HEK293T (cell line): ENCODE measurements around the gene ATP10A.
"Not testable (repeated sequence)": the region's sequence is repeated elsewhere in the genome, so short reads cannot be mapped to it uniquely, and the experiment has no call there.

Experiments used
- CTCF ChIA-PET: fragments of 350-600 bp; formaldehyde crosslinking; extraction: SDS; loops from one replicate; lab custom pipeline; 2021; ENCODE audit warnings: antibody characterized with exemption, inconsistent platforms; lab: Yijun Ruan, JAX
- POLR2A ChIA-PET: fragments of 350-600 bp; formaldehyde crosslinking; extraction: SDS; loops from one replicate; lab custom pipeline; 2020; ENCODE audit warnings: antibody characterized with exemption, inconsistent platforms; lab: Yijun Ruan, JAX
- DNase-seq: peaks from one replicate; pipeline ENCODE4 v3.0.0; 2012; ENCODE audit warnings: mixed read lengths; ENCODE audit errors: extremely low spot score
- ARNT ChIP-seq: fragments of 450-650 bp; IDR thresholded peaks from 2 replicates; pipeline ENCODE4 v1.6.1; 2017; ENCODE audit warnings: mild to moderate bottlenecking
- BHLHE40 ChIP-seq: fragments of 450-650 bp; IDR thresholded peaks from 2 replicates; pipeline ENCODE4 v1.6.1; 2016; ENCODE audit warnings: mild to moderate bottlenecking, moderate library complexity, borderline replicate concordance
- CTBP1 ChIP-seq: fragments of 450-650 bp; IDR thresholded peaks from 2 replicates; pipeline ENCODE4 v1.6.1; 2016; ENCODE audit warnings: borderline replicate concordance
- ELF4 ChIP-seq: fragments of 450-650 bp; IDR thresholded peaks from 2 replicates; pipeline ENCODE4 v1.6.1; 2017; ENCODE audit warnings: antibody characterized with exemption
- FOXA1 ChIP-seq: fragments of 450-650 bp; IDR thresholded peaks from 2 replicates; pipeline ENCODE4 v1.6.1; 2016; ENCODE audit warnings: mild to moderate bottlenecking
- FOXK2 ChIP-seq: fragments of 450-650 bp; IDR thresholded peaks from 2 replicates; pipeline ENCODE4 v1.6.1; 2016; ENCODE audit warnings: mild to moderate bottlenecking
- FOXM1 ChIP-seq: fragments of 450-650 bp; IDR thresholded peaks from 2 replicates; pipeline ENCODE4 v1.6.1; 2017; ENCODE audit warnings: mild to moderate bottlenecking, borderline replicate concordance
- HDGF ChIP-seq: fragments of 450-650 bp; IDR thresholded peaks from 2 replicates; pipeline ENCODE4 v1.6.1; 2017; ENCODE audit warnings: antibody characterized with exemption, borderline replicate concordance
- L3MBTL2 ChIP-seq: fragments of 450-650 bp; conservative IDR thresholded peaks from 2 replicates; pipeline ENCODE4 v1.6.1; 2016; ENCODE audit warnings: mild to moderate bottlenecking
- LEF1 ChIP-seq: fragments of 450-650 bp; IDR thresholded peaks from 2 replicates; pipeline ENCODE4 v1.6.1; 2017; ENCODE audit warnings: mild to moderate bottlenecking, borderline replicate concordance
- NFRKB ChIP-seq: fragments of 450-650 bp; IDR thresholded peaks from 2 replicates; pipeline ENCODE4 v1.6.1; 2016; ENCODE audit warnings: mild to moderate bottlenecking, moderate library complexity
- SP1 ChIP-seq: fragments of 450-650 bp; IDR thresholded peaks from 2 replicates; pipeline ENCODE4 v1.6.1; 2017
- SUZ12 ChIP-seq: fragments of 450-650 bp; IDR thresholded peaks from 2 replicates; pipeline ENCODE4 v1.6.1; 2016; ENCODE audit warnings: mild to moderate bottlenecking
- TARDBP ChIP-seq: fragments of 450-650 bp; IDR thresholded peaks from 2 replicates; pipeline ENCODE4 v1.6.1; 2016
- ZNF384 ChIP-seq: fragments of 450-650 bp; IDR thresholded peaks from 2 replicates; pipeline ENCODE4 v1.6.1; 2016
- TF ChIP-seq, protein P1 (sequence below): fragments of 450-650 bp; IDR thresholded peaks from 2 replicates; pipeline ENCODE4 v1.6.1; 2016

Gene ATP10A

DNA sequence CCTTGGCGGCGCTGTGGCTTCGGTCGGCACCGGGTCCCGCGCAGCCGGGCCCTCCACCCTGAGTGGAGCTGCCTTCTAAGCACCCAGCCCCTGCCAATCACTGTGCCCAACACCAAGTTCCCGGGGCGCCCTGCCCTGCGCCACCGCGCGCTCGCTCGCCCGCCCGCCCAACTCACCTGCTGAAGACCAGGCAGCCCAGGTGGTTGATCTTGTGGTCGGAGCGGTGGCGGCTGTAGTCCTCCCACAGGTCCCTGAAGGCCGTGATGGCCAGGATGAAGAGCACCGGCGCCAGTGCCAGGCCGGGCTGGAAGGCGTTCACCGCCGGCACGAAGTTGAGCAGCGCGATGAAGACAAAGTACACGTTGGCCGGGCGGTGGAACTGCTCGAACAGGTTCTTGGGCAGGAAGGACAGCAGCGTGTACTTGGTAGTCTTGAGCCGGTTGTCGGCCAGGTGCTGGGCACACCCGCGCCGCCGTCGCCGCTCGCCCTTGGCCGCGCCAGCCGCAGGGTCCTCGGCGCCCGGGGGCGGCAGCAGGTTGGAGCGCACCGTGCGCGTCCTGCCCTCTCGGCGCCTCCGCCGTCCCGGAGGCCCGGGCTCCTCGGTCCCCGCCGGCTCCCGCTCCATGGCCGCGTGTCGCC is 536 bp downstream of the ATP10A start:
- TF ChIP-seq CTBP1: no peak
- TF ChIP-seq NFRKB: no peak
- TF ChIP-seq BHLHE40: no peak
- no peak for TF ChIP-seq L3MBTL2
- TF ChIP-seq HDGF: no peak
- TF ChIP-seq LEF1: no peak
- TF ChIP-seq FOXK2: no peak
- no peak for TF ChIP-seq ARNT
- no peak for TF ChIP-seq FOXA1
- no peak for TF ChIP-seq FOXM1
- TF ChIP-seq, protein P1, sequence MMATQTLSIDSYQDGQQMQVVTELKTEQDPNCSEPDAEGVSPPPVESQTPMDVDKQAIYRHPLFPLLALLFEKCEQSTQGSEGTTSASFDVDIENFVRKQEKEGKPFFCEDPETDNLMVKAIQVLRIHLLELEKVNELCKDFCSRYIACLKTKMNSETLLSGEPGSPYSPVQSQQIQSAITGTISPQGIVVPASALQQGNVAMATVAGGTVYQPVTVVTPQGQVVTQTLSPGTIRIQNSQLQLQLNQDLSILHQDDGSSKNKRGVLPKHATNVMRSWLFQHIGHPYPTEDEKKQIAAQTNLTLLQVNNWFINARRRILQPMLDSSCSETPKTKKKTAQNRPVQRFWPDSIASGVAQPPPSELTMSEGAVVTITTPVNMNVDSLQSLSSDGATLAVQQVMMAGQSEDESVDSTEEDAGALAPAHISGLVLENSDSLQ: no peak
- ChIA-PET POLR2A (no interaction called here), CTCF (no interaction called here)
- DNase-seq: no peak

DNA sequence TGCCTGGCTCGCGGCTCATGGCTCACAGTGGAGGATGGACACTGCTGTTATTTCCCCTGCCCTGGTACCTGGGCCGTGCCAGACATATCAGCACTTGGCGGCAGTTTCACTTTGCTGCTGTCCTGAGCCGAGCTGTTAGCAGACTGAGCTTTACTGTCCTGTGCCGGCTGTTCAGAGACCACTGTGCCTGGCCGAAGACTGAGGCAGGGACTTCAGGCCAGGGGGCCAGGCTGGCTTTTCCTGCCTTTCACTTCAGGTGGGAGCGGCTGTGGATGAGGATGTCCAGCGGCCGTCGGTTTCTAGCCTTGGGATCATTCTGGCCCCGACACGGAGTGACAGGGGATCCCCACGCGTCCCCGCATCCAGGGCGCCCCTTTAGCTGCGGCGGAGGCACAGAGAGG is 1.1 kb downstream of the ATP10A start:
- ChIA-PET CTCF (no interaction called here), POLR2A (no interaction called here)
- TF ChIP-seq, protein P1: no peak
- TF ChIP-seq CTBP1: no peak
- no peak for TF ChIP-seq BHLHE40
- TF ChIP-seq FOXK2: no peak
- TF ChIP-seq ELF4: no peak
- no peak for TF ChIP-seq FOXA1
- no peak for TF ChIP-seq TARDBP
- no peak for TF ChIP-seq SP1
- no peak for TF ChIP-seq L3MBTL2
- no peak for TF ChIP-seq HDGF
- no peak for TF ChIP-seq SUZ12
- no peak for TF ChIP-seq LEF1
- no peak for TF ChIP-seq NFRKB
- no peak for TF ChIP-seq ARNT
- no peak for TF ChIP-seq ZNF384
- TF ChIP-seq FOXM1: no peak
- no peak for DNase-seq

DNA sequence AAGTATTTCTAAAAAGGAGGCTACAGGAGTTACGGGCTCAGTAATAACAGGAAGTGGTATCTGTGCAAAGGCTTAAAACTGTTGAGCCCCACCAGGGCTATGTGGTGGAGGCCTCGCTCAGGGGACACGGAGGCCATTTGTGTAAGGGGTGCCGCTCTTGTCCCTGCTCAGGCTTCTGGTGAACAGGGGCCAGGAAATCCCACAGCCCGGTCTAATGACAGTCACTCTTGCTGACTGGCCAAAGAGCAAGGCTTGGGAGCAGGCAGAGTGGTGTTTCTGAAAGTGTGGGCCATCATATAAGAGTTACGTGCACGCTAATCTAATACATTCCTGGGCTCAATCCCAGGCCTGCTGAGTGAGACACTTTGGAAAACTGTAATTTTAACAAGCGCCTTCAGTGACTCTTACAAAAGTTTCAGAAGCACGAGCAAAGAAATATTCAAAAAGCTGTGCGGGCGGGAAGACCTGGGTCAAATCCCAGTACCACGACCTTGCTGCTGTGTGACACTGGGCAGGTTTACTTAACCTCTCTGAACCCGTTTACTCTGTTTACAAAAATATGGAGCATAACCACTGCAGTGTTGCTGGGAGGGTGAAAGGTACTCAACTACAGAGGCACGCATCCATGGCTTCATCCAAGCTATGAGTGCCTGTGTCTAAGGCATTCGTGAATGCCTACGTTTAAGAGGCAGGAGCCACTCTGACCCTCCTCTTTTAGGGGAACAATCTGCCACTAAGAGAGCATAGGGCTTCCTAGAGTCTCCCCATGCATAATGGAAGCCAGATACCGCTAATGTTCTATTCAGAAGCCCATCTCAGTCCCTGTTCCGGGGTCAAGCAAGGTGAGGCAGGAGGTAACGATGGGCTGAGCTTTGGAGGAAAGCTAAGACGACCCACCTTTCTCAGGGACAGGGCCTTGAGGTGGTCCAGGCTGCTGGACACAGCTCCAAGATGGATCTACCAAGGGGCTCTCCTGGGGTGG is 2.0 kb downstream of the ATP10A start:
- ChIA-PET CTCF (no interaction called here), POLR2A (no interaction called here)
- no peak for TF ChIP-seq BHLHE40
- TF ChIP-seq HDGF: no peak
- no peak for TF ChIP-seq NFRKB
- TF ChIP-seq ARNT: no peak
- TF ChIP-seq SP1: no peak
- no peak for TF ChIP-seq TARDBP
- no peak for TF ChIP-seq FOXM1
- TF ChIP-seq, protein P1: no peak
- TF ChIP-seq SUZ12: no peak
- TF ChIP-seq FOXA1: no peak
- DNase-seq: no peak

DNA sequence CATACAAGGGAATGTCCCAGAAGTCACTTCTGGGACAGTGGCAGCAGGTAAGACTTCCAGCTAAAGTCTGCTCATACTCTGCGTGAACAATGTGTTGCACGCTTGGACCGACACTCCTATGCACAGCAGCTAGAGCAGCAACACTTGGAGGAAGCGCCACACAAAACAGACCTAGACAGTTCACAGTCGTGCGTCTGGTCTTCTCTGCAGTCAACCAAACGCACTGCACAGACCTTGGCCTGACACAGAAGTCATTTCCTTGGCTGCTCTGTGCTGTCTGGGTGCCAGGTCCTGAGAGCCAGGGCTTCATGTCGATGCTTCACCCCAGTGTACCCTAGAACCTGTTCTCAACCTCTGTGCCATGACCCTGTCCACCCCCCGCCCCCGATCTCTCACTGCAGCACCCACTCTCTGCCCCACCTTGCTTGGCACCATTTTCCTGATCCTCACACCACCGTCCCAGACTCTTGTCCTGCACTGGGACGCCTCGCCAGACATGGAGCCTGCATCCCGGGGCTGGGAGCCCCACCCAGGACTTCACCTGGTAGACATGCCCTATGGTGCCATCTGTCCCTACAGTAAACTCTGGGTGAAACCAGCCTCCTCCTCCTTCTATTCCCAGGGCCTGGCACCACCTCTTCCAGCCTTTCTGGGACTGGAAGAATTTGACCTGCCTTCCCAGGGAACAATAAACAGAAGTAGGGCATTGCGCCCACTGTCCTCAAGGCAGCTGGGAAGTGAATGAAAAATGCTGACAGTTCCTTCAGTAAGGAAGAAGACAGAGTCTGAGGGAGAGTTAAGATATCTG is 3.1 kb downstream of the ATP10A start:
- ChIA-PET CTCF (no interaction called here), POLR2A (no interaction called here)
- DNase-seq: no peak
- no peak for TF ChIP-seq ARNT
- TF ChIP-seq SP1: no peak
- no peak for TF ChIP-seq FOXK2
- no peak for TF ChIP-seq TARDBP

DNA sequence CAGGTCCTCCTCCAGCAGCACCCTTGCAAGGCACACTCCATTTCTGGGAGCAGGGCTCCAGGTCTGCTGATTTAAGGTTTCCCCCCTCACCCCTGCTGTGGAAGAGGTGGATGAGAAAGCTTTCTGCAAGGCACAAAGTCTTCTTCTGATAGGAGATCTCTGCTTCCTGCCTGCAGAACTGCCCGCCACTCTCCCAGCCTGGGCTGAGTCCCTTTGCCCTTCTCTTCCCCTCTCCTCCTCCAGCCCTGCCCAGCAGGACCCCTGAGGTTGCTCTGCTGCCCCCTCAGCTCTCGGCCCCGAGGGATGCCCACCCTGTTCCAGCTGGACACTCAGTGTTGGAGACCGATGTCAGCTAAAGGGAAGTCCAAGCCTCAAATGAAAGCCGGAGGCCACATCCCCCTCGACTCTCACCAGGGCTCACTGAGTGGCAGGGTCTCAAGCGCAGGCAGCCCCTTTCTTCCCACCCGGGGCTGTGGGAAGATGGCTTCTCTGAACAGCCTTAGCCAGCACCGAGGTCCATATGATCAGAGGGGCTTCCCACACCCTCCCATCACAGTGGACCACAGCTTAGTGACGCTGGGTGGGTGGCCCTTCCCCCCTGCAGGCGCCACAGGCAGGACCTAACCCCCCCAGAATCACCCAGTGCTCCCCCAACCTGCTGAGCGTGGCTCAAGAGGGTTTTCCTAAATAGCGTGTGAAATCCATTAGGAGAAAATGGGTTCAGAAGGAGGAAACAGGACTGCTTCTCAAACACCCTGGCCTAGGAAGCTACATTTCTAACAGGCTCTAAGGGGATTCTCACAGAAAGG is 4.0 kb downstream of the ATP10A start:
- ChIA-PET CTCF (no interaction called here), POLR2A (no interaction called here)
- TF ChIP-seq NFRKB: no peak
- no peak for TF ChIP-seq ELF4
- TF ChIP-seq HDGF: no peak
- TF ChIP-seq, protein P1: no peak
- TF ChIP-seq FOXA1: no peak
- no peak for TF ChIP-seq SP1
- TF ChIP-seq ZNF384: no peak
- no peak for TF ChIP-seq TARDBP
- TF ChIP-seq FOXM1: no peak
- no peak for TF ChIP-seq BHLHE40
- no peak for TF ChIP-seq SUZ12
- TF ChIP-seq ARNT: no peak
- TF ChIP-seq LEF1: no peak
- no peak for TF ChIP-seq FOXK2
- TF ChIP-seq CTBP1: no peak
- TF ChIP-seq L3MBTL2: no peak
- DNase-seq: no peak

DNA sequence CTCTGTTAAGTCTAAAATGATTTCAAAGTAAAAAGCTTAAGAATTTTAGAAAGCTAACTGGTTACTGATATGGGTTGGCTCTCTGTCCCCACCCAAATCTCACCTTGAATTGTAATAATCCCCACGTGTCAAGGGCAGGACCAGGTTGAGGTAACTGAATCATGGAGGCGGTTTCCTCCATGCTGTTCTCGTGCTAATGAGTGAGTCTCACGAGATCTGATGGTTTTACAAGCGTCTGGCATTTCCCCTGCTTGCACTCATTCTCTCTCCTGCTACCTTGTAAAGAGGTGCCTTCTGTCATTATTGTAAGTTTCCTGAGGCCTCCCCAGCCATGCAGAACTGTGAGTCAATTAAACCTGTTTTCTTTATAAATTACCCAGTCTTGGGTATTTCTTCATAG is 7.1 kb downstream of the ATP10A start:
- DNase-seq, POLR2A ChIA-PET, CTCF ChIA-PET: not testable (repeated sequence)
